Glutamatergic neuron (in vitro differentiated cells): ENCODE measurements around the gene GMDS. TPM values are rescaled to one million over a fixed set of nuclear protein-coding genes. Genes with fewer than 3 reads are reported as not detected.

Source experiments
- DNase-seq: peaks from one replicate; pipeline ENCODE4 v3.0.0; 2022
- H3K27ac Mint-ChIP-seq: one replicate; pipeline ENCODE4 v1.8.0; 2020; ENCODE audit warnings: mild to moderate bottlenecking, mixed read lengths, inconsistent platforms; ENCODE audit not compliant: unreplicated experiment
- H3K27me3 Mint-ChIP-seq: one replicate; pipeline ENCODE4 v1.8.0; 2020; ENCODE audit warnings: mild to moderate bottlenecking, moderate library complexity, mixed read lengths, inconsistent platforms; ENCODE audit not compliant: unreplicated experiment
- H3K36me3 Mint-ChIP-seq: one replicate; pipeline ENCODE4 v1.8.0; 2020; ENCODE audit warnings: mild to moderate bottlenecking, mixed read lengths, inconsistent platforms; ENCODE audit not compliant: unreplicated experiment
- H3K4me1 Mint-ChIP-seq: one replicate; pipeline ENCODE4 v1.8.0; 2020; ENCODE audit warnings: mild to moderate bottlenecking, low read depth, mixed read lengths, inconsistent platforms; ENCODE audit not compliant: unreplicated experiment
- H3K4me3 Mint-ChIP-seq: one replicate; pipeline ENCODE4 v1.8.0; 2020; ENCODE audit warnings: mild to moderate bottlenecking, mixed read lengths, inconsistent platforms; ENCODE audit not compliant: unreplicated experiment
- H3K9me3 Mint-ChIP-seq: one replicate; pipeline ENCODE4 v1.8.0; 2020; ENCODE audit warnings: mild to moderate bottlenecking, moderate library complexity, mixed read lengths, inconsistent platforms; ENCODE audit not compliant: unreplicated experiment
- total RNA-seq: library from RNA; stranded (reverse); fragmentation: NEBNext Ultra II Directional; extraction: Animal tissue kit (Norgen Biotek cat#: 25700); gene quantifications from one replicate; pipeline ENCODE4 v1.2.1, GENCODE V29; 2021; ENCODE audit not compliant: unreplicated experiment
- TF ChIP-seq, protein P1 (sequence below): fragments of 200-600 bp; sonication (generic); IDR thresholded peaks from one replicate; pipeline ENCODE4 v1.5.0; 2021; ENCODE audit not compliant: partially characterized antibody, unreplicated experiment

The GMDS gene
- total RNA-seq, 1 donor from 2014 or later = 8.9 TPM

DNA sequence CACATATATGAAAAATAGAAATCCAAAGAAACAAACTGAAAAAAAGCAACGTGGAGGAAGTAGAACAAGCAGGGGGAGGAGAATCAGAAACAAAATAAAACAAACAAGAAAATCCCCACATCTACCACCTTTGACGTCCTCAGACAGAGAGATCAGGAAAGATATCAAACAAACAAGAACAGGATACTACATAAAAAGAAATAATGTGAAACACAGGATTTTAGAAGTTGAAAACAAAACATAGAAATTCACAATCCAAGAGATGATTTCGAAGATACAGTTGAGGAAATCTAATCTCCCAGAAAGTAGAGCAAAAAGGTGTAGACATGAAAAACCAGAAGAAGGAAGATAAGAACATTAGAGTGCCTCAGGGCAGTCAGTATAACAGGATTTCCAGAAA is 514.5 kb downstream of the GMDS start:
- peaks cover 3% of the 10 kb centered on the region for H3K9me3 Mint-ChIP-seq
- H3K27me3 Mint-ChIP-seq = peaks cover 5% of the 10 kb centered on the region
- no peak overlapping the region for H3K4me3 Mint-ChIP-seq
- H3K36me3 Mint-ChIP-seq = peaks cover 6% of the 10 kb centered on the region
- H3K27ac Mint-ChIP-seq = no peak overlapping the region
- peaks cover 5% of the 10 kb centered on the region for H3K4me1 Mint-ChIP-seq
- TF ChIP-seq, protein P1, sequence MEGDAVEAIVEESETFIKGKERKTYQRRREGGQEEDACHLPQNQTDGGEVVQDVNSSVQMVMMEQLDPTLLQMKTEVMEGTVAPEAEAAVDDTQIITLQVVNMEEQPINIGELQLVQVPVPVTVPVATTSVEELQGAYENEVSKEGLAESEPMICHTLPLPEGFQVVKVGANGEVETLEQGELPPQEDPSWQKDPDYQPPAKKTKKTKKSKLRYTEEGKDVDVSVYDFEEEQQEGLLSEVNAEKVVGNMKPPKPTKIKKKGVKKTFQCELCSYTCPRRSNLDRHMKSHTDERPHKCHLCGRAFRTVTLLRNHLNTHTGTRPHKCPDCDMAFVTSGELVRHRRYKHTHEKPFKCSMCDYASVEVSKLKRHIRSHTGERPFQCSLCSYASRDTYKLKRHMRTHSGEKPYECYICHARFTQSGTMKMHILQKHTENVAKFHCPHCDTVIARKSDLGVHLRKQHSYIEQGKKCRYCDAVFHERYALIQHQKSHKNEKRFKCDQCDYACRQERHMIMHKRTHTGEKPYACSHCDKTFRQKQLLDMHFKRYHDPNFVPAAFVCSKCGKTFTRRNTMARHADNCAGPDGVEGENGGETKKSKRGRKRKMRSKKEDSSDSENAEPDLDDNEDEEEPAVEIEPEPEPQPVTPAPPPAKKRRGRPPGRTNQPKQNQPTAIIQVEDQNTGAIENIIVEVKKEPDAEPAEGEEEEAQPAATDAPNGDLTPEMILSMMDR = no peak
- DNase-seq = no peak

DNA sequence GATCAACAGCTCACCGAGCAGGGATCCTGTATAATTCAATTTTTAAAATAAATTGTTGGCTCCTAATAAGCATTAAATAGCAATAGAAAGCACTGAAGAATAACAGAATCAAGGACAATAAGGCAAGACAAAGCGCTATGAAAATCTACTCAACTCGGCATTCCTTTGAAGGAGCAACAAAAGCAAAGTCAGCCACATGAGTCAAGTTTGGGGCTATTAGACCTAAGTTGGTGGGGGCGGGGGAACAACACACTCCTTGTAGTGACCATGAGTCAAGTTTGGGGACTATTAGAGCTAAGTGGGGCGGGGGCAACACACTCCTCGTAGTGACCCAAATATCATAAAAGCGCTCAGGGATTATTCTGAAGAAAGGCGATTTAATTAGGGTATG is 515.7 kb downstream of the GMDS start:
- no peak for DNase-seq
- peaks cover 7% of the 10 kb centered on the region for H3K4me1 Mint-ChIP-seq
- H3K9me3 Mint-ChIP-seq = peaks cover 4% of the 10 kb centered on the region
- H3K27ac Mint-ChIP-seq = no peak overlapping the region
- TF ChIP-seq, protein P1 = no peak
- no peak overlapping the region for H3K4me3 Mint-ChIP-seq
- H3K36me3 Mint-ChIP-seq = peaks cover 6% of the 10 kb centered on the region
- peaks cover 5% of the 10 kb centered on the region for H3K27me3 Mint-ChIP-seq

DNA sequence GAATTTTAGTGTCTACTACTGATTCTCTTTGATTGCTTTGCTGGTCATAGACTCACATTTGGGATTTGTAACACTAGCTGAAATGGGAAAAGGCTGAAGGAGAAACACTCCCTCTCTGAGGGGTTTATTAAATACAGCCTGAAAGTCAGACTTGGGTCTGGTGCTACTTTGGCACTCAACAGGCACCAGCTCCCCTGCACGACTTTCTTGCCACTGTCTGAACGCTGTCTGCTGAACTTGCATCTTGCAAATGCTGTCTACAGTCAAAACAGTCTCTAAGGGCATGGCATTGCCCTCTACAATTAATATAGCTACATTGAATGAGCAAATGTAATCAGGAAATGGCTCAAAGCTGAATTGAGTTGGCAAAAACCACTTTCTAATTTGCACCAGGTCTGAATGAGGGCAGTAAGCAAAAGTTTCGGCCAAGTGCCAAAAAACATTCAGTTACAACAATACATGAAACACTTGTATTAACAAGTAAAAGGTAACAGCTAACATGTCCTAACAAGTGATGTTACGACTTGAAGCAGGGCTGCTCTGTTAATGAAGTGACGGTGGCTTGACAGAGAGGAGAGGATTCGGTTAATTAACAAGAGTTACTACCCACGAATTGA is 516.2 kb downstream of the GMDS start:
- peaks cover 4% of the 10 kb centered on the region for H3K9me3 Mint-ChIP-seq
- no peak overlapping the region for H3K27ac Mint-ChIP-seq
- TF ChIP-seq, protein P1 = no peak
- H3K4me3 Mint-ChIP-seq = no peak overlapping the region
- peaks cover 5% of the 10 kb centered on the region for H3K27me3 Mint-ChIP-seq
- H3K4me1 Mint-ChIP-seq = peaks cover 10% of the 10 kb centered on the region
- no peak for DNase-seq
- H3K36me3 Mint-ChIP-seq = peaks cover 6% of the 10 kb centered on the region

DNA sequence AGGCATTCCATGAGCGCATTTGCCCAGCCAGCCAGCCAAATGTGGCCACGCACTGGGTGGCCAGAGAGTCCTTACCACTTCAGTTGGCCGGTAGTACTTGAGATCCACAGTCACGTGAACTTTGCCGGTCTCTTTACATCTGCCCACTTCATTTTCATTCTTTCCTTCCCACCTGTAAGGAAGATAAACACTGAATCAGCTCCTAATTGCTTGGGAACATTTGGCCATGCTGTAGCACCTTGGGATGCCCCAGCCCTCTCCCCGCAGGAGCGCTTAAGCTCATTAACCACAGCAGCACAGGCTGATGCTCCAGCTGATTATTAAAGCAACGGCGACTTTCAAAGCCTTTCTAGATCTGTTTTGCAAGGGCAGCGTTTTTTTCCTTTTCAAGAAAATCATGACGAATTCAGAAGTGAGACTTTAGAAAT is 519.0 kb downstream of the GMDS start:
- peaks cover 7% of the 10 kb centered on the region for H3K4me1 Mint-ChIP-seq
- TF ChIP-seq, protein P1 = no peak
- H3K36me3 Mint-ChIP-seq = peaks cover 6% of the 10 kb centered on the region
- H3K9me3 Mint-ChIP-seq = peaks cover 4% of the 10 kb centered on the region
- no peak for DNase-seq
- H3K4me3 Mint-ChIP-seq = no peak overlapping the region
- H3K27me3 Mint-ChIP-seq = peaks cover 3% of the 10 kb centered on the region
- no peak overlapping the region for H3K27ac Mint-ChIP-seq

DNA sequence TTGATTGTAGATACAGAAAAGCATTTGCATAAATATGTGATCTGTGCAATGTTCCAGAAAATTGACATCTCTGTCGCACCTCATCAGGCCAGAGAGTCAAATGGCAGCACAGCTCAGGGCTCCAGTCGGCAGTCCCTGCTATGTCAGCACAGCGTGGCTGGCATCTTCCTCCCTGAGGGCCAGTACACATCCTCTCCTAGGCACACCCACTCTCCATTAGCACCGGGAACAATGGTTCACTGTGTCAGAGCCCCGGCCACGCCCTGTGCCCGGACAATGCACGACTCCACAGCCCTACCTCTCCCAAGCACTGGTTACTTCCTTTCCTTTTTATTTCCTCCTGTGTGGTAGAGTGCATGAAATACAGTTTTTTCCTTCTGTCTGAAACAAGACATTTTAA is 520.8 kb downstream of the GMDS start:
- TF ChIP-seq, protein P1 = no peak
- Mint-ChIP-seq H3K27me3 (peaks cover 2% of the 10 kb centered on the region), H3K4me1 (peaks cover 15% of the 10 kb centered on the region), H3K36me3 (no peaks in the 10 kb centered on the region), H3K9me3 (peaks cover 1% of the 10 kb centered on the region), H3K4me3 (no peak overlapping the region), H3K27ac (no peak overlapping the region)
- no peak for DNase-seq
